Measurements from ENCODE around the gene FAM219A.

GRCh38 chr9:34405719-34406118 is 52.7 kb downstream of the FAM219A start:
- TF ChIP-seq EP300 (IDR thresholded peaks at IDR 0.05) (no peak), POLR2A (IDR thresholded peaks at IDR 0.05) (no peak), POLR2AphosphoS5 (IDR thresholded peaks at IDR 0.05) (no peak)
- TF ChIP-seq, protein P1, sequence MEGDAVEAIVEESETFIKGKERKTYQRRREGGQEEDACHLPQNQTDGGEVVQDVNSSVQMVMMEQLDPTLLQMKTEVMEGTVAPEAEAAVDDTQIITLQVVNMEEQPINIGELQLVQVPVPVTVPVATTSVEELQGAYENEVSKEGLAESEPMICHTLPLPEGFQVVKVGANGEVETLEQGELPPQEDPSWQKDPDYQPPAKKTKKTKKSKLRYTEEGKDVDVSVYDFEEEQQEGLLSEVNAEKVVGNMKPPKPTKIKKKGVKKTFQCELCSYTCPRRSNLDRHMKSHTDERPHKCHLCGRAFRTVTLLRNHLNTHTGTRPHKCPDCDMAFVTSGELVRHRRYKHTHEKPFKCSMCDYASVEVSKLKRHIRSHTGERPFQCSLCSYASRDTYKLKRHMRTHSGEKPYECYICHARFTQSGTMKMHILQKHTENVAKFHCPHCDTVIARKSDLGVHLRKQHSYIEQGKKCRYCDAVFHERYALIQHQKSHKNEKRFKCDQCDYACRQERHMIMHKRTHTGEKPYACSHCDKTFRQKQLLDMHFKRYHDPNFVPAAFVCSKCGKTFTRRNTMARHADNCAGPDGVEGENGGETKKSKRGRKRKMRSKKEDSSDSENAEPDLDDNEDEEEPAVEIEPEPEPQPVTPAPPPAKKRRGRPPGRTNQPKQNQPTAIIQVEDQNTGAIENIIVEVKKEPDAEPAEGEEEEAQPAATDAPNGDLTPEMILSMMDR (IDR thresholded peaks at IDR 0.05) = no peak
